Stimulated activated CD4-positive, alpha-beta T cell treated with anti-CD3 and anti-CD28 coated beads, Interleukin-1b, Interleukin-23, amount 100 ng/mL, for 48 hours (primary cell): ENCODE results near the gene CPLANE2.
"Not testable (repeated sequence)": the region's sequence is repeated elsewhere in the genome, so short reads cannot be mapped to it uniquely, and the experiment has no call there.

ENCODE experiments used
- DNase-seq: peaks from one replicate; pipeline ENCODE4 v3.0.0-alpha.2; 2020

The CPLANE2 gene

GRCh38 chr1:16208270-16208987 lies 28.6 kb downstream of the CPLANE2 start:
- no peak for DNase-seq

DNA sequence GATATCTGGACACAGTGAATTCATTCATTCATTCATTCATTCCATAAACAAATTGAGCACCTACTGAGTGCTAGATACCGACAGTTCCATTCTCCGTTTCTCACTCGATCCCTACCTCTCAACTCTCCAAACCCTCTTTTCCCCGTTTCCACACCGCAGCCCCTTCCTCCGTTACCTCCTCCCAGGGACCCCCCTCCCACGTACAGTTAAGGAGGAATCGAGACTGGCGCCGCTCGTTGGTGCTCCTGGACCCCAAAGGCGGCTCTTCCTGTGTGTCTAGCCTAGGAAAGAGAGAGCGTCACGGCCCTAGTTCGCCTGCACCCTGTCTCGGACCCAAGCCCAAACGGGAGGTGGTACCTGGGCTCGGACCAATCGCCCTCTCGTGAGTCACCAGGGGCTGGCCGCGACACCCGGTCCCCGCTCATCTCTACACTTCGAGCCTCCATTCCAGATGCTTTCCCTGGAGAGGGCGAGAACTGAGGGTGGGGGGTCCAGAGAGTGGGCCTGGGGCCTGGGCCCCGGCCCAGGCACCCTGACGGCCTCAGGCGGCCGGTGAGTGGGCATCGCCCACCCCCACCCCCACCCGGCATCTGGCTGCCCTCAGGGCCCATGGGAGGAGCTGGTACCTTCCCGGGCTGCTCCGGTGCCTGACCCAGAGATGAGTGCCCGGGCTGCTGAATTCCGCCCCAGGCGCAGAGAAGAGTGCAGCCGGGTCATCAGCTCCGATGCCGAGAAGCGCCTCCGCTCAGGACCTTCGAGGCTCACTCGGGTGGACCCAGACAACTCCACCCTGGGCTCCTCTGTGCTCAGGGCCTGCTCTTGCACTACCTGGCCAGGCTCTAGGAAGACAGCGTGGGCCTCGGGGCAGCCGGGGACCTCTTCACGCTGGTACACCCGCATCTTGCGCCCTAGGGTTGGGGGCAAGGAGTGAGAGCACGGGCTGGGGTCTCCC lies 29.4 kb downstream of the CPLANE2 start:
- DNase-seq = no peak

DNA sequence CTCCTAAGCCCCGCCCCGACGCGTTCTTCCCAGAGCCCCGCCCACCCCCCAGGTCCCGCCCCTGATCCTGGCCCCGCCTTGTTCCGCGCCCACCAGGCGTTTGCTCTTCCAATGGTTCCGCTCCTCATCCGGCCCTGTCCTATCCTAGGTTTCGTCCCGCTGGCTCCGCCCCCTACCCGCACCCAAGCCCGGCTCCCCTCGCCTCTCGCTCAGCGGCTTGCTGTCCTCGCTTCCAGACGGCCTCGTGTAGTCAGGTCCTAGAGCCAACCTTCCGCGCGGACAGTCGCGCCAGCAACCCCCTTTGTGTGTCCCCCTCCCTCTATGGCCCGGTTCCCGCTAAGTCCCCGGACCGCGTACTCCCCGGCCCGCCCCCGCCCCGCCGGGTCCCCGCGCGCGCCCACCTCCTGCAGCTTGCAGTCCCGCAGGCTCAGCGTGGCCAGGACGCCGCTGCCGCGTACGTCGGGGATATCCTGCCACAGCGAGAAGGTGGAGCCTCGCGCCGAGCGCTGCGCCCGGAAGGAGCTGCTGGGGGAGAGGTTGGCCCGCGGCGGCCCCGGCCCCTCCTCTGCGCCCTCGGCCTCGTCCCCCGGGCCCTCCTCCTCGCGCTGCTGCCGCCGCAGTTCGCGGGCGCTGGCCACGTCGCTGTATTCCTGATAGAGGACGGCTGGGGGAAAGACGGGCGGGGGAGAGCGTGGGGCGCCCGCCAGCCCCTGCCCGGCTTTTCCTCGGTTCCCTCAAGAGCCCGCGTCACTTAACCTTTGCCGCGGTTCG lies 30.3 kb downstream of the CPLANE2 start:
- peak; percentile 96 for DNase-seq

GRCh38 chr1:16205891-16206546 lies 31.0 kb downstream of the CPLANE2 start:
- DNase-seq = no peak

DNA sequence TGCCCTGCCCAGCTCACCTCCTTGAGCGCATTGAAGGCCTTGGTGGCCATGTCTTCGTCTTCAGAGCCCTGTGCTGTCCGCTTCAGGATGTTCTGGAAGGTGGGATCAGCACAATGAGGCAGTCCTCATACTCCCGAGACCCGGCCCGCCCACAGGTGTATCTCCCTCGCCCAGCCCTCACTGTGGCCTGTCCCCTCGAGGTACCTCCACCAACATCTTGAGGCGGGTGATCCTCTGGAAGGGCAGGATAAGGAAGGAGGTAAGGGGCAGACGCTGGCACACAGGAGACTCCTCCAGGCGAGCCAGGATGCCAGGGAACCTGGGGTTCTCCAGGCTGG lies 31.7 kb downstream of the CPLANE2 start:
- no peak for DNase-seq

- DNase-seq = peak; percentile 35
These were observed 32.2 kb downstream of the CPLANE2 start for GRCh38 chr1:16204634-16205333.

DNA sequence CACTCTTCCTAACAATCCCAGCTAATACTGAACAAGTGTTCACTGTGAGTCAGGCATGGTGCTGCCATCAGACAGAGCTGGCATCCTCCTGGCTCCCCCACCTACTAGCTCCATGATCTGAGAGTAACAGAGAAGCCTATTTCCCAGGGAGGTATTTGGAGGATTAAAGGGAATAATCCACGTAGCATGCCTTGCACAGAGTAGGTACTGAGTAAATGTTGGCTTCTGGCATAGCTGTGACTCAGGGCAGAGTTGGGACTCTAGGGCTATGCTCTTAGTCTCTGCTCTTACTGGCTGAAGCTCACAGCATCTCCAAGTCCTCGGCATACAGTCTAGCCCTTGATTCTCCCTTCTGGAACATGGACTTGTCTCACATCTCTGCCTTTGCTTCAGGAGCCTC lies 32.8 kb downstream of the CPLANE2 start:
- no peak for DNase-seq

DNA sequence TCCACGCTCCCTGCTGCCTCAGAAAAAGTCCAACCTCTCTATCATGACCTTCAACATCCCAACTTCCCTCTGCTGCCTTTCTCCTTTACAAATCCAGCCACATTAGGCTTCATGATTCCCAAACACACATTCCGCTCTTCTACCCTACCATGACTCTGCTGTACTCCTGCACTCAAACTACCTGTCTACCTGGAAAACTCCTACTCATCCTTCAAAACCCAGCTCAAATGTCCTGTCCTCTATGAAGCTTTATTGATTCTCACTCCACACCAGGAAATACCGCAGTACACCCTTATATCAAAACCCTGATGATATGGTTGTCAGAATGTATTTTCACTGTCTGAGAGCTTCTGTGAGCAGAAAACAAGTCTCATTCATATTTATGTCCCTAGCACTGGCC lies 33.4 kb downstream of the CPLANE2 start:
- no peak for DNase-seq

GRCh38 chr1:16202281-16203210 lies 34.4 kb downstream of the CPLANE2 start:
- DNase-seq = no peak

DNA sequence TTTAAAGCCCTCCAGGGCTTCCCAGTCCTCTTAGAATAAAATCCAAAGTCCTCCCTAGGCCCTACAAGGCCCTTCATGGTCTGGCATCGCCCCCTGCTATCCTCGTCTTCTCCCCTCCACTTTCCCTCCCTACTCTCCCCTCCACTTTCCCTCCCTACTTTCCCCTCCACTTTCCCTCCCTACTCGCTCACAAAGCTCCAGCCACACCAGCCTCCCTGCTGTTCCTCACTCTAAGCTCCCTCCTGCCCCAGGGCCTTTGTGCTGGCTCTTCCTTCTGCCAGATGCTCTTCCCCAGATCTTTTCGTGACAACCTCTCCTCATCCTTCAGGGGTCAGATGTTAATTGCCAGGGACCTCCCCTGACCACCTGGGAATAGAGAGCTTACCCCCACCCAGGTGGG lies 37.3 kb downstream of the CPLANE2 start:
- no peak for DNase-seq

DNA sequence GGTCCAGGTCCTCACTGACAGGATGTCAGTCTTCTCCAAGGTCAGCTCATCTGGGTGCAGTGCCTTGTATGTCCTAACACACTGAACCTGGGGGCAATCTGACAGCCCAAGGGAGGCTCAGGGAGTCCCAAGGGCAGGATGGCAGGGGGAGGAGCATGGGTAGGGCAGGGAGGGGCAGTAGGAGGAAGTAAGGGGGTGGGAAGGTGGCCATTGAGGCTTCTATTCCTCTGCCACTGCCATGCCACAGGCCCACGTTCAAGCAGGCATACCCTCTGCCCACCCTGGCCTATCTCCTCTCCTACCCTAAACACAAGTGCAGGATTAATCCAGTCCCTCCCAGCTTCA lies 37.9 kb downstream of the CPLANE2 start:
- DNase-seq = no peak

DNA sequence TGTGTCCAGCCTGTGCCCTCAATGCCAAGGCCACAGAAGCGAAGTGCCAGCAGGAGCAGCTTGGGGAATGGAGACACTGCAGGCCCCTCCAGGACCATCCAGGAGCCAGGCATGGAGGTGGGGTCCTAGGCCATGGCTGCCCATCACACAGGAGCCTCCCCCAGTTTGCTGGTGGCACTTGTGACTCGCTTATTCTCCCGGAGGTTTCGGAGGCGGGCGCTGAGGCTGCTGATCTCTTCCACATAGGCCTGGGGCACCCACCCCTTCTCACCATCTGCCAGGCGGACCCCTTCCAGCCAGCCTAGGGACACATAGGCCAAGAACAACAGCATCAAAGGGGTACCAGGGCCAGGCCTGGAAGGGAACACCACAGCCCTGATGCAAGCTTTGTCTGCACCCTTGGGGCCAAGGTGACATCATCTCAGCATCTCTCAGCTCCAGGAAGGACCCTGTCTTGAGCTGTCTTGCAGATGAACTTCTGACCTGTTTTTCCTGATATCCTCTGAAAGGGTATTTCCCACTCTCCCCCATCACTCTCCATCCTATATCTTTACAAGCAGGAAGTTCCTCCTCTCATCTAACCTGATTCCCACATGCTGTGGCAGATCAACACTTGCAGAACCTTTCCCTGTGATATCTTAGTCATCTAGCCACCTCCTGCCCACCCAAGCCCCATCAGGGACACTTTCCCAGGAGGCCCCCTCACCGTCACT lies 38.4 kb downstream of the CPLANE2 start:
- no peak for DNase-seq

GRCh38 chr1:16196874-16197273 lies 40.1 kb downstream of the CPLANE2 start:
- DNase-seq = no peak

DNA sequence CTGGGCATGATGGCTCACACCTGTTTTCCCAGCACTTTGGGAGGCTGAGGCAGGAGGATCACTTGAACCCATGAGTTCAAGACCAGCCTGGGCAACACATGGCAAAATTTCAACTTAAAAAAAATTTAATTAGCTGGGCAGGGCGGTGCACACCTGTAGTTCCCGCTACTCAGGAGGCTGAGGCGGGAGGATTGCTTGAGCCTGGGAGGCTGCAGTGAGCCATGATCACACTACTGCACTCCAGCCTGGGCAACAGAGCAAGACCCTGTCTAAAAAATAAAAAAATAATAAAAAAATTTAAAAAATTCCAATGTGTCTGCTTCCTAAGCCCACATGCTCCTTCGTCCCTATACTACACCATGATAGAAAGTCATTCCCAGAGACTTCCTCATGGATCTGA lies 40.8 kb downstream of the CPLANE2 start:
- DNase-seq = not testable (repeated sequence)

GRCh38 chr1:16195518-16195905 lies 41.5 kb downstream of the CPLANE2 start:
- DNase-seq = no peak

GRCh38 chr1:16191916-16192546 lies 45.0 kb downstream of the CPLANE2 start:
- DNase-seq = no peak

- DNase-seq = no peak
These were observed 45.7 kb downstream of the CPLANE2 start for GRCh38 chr1:16191309-16191708.

- no peak for DNase-seq
These were observed 46.9 kb downstream of the CPLANE2 start for GRCh38 chr1:16189921-16190621.

DNA sequence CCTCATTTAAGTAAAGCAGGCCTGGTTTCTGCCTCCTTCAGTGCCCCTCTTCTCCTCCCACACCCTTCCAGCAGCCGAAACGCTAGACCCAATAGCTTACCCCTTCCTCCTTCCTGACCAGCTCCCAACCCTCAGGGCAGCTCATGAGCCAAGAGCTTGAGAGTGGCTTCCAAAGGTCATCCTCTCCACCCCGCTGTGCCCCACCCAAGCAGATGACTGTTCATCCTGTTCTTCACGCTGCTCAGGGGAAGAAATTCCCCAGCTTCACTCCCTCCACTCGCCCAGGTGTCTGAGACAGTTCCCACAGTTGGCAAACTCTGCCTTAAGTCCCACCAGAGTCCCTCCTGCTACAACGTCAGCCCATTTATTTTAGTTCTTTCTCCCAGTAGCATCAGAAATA lies 48.0 kb downstream of the CPLANE2 start:
- no peak for DNase-seq
